ENCODE measurements around the gene MICALL2. TPM values are rescaled to one million over a fixed set of nuclear protein-coding genes. Genes with fewer than 3 reads are reported as not detected.

MICALL2 gene
- polyA plus RNA-seq, 2 of the 4 experiments (the other 2 are of a cell fraction), result 6.1 to 20.6 TPM

- TF ChIP-seq FOSB (CRISPR knock-in tag; IDR thresholded peaks at IDR 0.05) (no peak), ZFP36 (IDR thresholded peaks at IDR 0.05; ENCODE audit: borderline replicate concordance, partially characterized antibody) (no peak), PBX3 (IDR thresholded peaks at IDR 0.05) (no peak), RCOR1 (IDR thresholded peaks at IDR 0.05; ENCODE audit: low read depth, low read length) (no peak), CHD4 (IDR thresholded peaks at IDR 0.05; ENCODE audit: borderline replicate concordance) (no peak), HOXA7 (CRISPR knock-in tag; IDR thresholded peaks at IDR 0.05) (no peak), EP300 (IDR thresholded peaks at IDR 0.05) (no peak), GATA3 (IDR thresholded peaks at IDR 0.05; ENCODE audit: borderline replicate concordance) (no peak), ESRRA (IDR thresholded peaks at IDR 0.05; ENCODE audit: borderline replicate concordance, low read length) (no peak), RARB (CRISPR knock-in tag; IDR thresholded peaks at IDR 0.05) (no peak), FOXS1 (CRISPR knock-in tag; IDR thresholded peaks at IDR 0.05) (no peak)
These were observed 42.4 kb upstream of the MICALL2 start (continued) for GRCh38 chr7:1501487-1502270.

- DNase-seq (ENCODE audit: low read depth in 1 of 2, low spot score in 1 of 2), result no peak
- ChIA-PET POLR2A (no interaction called here), CTCF (interaction anchor here (2.1 to 7.2 kb wide), 2 partner anchors 9 to 26 kb away, joined by 5 to 48 read pairs; no protein-coding TSS in a partner anchor)
- Histone ChIP-seq H3K4me2 (no peak overlapping the region), H3K27ac (no peak overlapping the region), H3K4me3 (no peak overlapping the region), H3K4me1 (peaks cover 20% of the 10 kb centered on the region), H3K9me3 (no peaks in the 10 kb centered on the region)
- 97% methylated on average over 33 of the region's 34 CpGs for WGBS (ENCODE audit: missing lambda C conversion rate)
- no peak for ATAC-seq
- FAIRE-seq, result no peak
- TF ChIP-seq PBX3 (IDR thresholded peaks at IDR 0.05), result no peak
- TF ChIP-seq CHD4 (IDR thresholded peaks at IDR 0.05; ENCODE audit: borderline replicate concordance), result no peak
- no peak for TF ChIP-seq CHD2 (IDR thresholded peaks at IDR 0.05; ENCODE audit: low read length, partially characterized antibody)
- no peak for TF ChIP-seq TFCP2L1 (CRISPR knock-in tag; IDR thresholded peaks at IDR 0.05)
- no peak for TF ChIP-seq POLR2AphosphoS2 (conservative IDR thresholded peaks at IDR 0.05; ENCODE audit: low read length)
- no peak for TF ChIP-seq NFE2L2 (conservative IDR thresholded peaks at IDR 0.05; ENCODE audit: low read length)
These were observed 41.0 kb upstream of the MICALL2 start for GRCh38 chr7:1500064-1500807.

- 92% methylated on average over 18 of the region's 33 CpGs for WGBS (ENCODE audit: missing lambda C conversion rate)
- Histone ChIP-seq H3K4me3 (no peak overlapping the region), H3K4me1 (peaks cover 16% of the 10 kb centered on the region), H3K4me2 (no peak overlapping the region), H3K9me3 (no peaks in the 10 kb centered on the region), H3K27ac (no peak overlapping the region)
- ChIA-PET CTCF (interaction anchor here (7.2 kb wide), 1 partner anchor 25 kb away, joined by 48 read pairs; no protein-coding TSS in a partner anchor), POLR2A (no interaction called here)
- FAIRE-seq (no peak), ATAC-seq (no peak), DNase-seq (ENCODE audit: low read depth in 1 of 2, low spot score in 1 of 2) (no peak)
- TF ChIP-seq ZSCAN20 (CRISPR knock-in tag; IDR thresholded peaks at IDR 0.05) (no peak), ZFP36 (IDR thresholded peaks at IDR 0.05; ENCODE audit: borderline replicate concordance, partially characterized antibody) (no peak), ATOH8 (CRISPR knock-in tag; IDR thresholded peaks at IDR 0.05; ENCODE audit: low read depth) (no peak), MAX (IDR thresholded peaks at IDR 0.05) (no peak)
These were observed 40.2 kb upstream of the MICALL2 start for GRCh38 chr7:1499367-1500029.

Measured in A549 (cell line).